Skeletal muscle satellite cell (primary cell): Measurements from ENCODE around the gene HEATR5A.

ENCODE experiments used
- H3K27me3 ChIP-seq: 2 replicates; pipeline ENCODE4 v1.7.0; 2013; ENCODE audit warnings: low read length; ENCODE audit not compliant: control insufficient read depth, insufficient read depth
- H3K36me3 ChIP-seq: 2 replicates; pipeline ENCODE4 v1.7.0; 2013; ENCODE audit warnings: mild to moderate bottlenecking, control low read depth, low read length; ENCODE audit not compliant: insufficient read depth
- H3K4me1 ChIP-seq: 2 replicates; pipeline ENCODE4 v1.7.0; 2013; ENCODE audit warnings: low read length; ENCODE audit not compliant: control insufficient read depth, insufficient read depth
- H3K4me2 ChIP-seq: 2 replicates; pipeline ENCODE4 v1.7.0; 2013; ENCODE audit warnings: mild to moderate bottlenecking, low read length
- H3K4me3 ChIP-seq: 2 replicates; pipeline ENCODE4 v1.7.0; 2013; ENCODE audit warnings: low read length
- H3K9ac ChIP-seq: 2 replicates; pipeline ENCODE4 v1.7.0; 2013; ENCODE audit warnings: mild to moderate bottlenecking, low read depth, low read length, moderate library complexity
- H3K9me3 ChIP-seq: replicated peaks from 2 replicates; pipeline ENCODE4 v1.7.0; 2013; ENCODE audit warnings: mild to moderate bottlenecking, control low read depth, low read length

The HEATR5A gene

GRCh38 chr14:31402764-31403439 is 17.4 kb downstream of the HEATR5A start:
- H3K4me1 ChIP-seq, result no peaks in the 10 kb centered on the region
- H3K9ac ChIP-seq, result no peak overlapping the region
- H3K4me3 ChIP-seq, result no peak overlapping the region
- no peaks in the 10 kb centered on the region for H3K9me3 ChIP-seq
- peaks cover 18% of the 10 kb centered on the region for H3K36me3 ChIP-seq
- no peak overlapping the region for H3K4me2 ChIP-seq
- no peaks in the 10 kb centered on the region for H3K27me3 ChIP-seq

- no peak overlapping the region for H3K4me3 ChIP-seq
- H3K9ac ChIP-seq, result no peak overlapping the region
- H3K4me2 ChIP-seq, result no peak overlapping the region
- no peaks in the 10 kb centered on the region for H3K27me3 ChIP-seq
- no peaks in the 10 kb centered on the region for H3K4me1 ChIP-seq
- no peaks in the 10 kb centered on the region for H3K9me3 ChIP-seq
- H3K36me3 ChIP-seq, result peaks cover 21% of the 10 kb centered on the region
Observed at GRCh38 chr14:31401369-31401932, 18.9 kb downstream of the HEATR5A start.

- Histone ChIP-seq H3K27me3 (no peaks in the 10 kb centered on the region), H3K4me3 (no peak overlapping the region), H3K36me3 (peaks cover 26% of the 10 kb centered on the region), H3K4me2 (no peak overlapping the region), H3K9ac (no peak overlapping the region), H3K9me3 (no peaks in the 10 kb centered on the region), H3K4me1 (no peaks in the 10 kb centered on the region)
Observed at GRCh38 chr14:31400031-31400638, 20.2 kb downstream of the HEATR5A start.

DNA sequence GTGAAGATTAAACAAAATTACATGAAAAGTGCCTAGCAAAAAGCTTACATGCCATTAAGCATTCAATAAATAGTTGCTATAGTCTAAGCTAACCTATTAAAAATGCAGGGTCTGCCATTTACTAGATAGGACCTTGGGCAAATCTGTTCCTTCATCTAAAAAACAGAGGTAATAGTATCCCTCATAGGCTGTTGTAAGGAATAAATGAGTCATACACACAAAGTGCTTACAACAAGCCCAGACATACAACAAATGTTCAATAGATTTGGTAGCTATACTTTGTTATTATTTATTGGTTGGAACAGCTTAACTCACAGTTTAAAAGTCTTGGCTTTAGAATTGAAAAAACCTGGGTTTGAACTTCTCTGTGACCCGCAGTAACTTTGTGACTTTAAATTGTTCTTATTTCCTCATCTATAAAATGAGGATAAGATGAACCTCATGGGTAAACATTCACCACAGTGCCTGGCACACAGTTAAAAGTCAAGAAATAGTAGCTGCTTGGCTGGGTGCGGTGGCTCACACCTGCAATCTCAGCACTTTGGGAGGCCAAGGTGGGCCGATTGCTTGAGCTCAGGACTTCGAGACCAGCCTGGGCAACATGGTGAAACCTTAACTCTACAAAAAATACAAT is 24.7 kb downstream of the HEATR5A start:
- Histone ChIP-seq H3K4me3 (no peak overlapping the region), H3K9ac (no peak overlapping the region), H3K9me3 (no peaks in the 10 kb centered on the region), H3K27me3 (no peaks in the 10 kb centered on the region), H3K36me3 (peaks cover 35% of the 10 kb centered on the region), H3K4me2 (no peak overlapping the region), H3K4me1 (no peaks in the 10 kb centered on the region)

- Histone ChIP-seq H3K27me3 (no peaks in the 10 kb centered on the region), H3K9me3 (no peaks in the 10 kb centered on the region), H3K4me1 (no peaks in the 10 kb centered on the region), H3K4me3 (no peak overlapping the region), H3K36me3 (peaks cover 35% of the 10 kb centered on the region), H3K9ac (no peak overlapping the region), H3K4me2 (no peak overlapping the region)
Observed at GRCh38 chr14:31395119-31395518, 25.2 kb downstream of the HEATR5A start.

GRCh38 chr14:31391977-31392503 is 28.3 kb downstream of the HEATR5A start:
- Histone ChIP-seq H3K27me3 (no peaks in the 10 kb centered on the region), H3K4me1 (no peaks in the 10 kb centered on the region), H3K9ac (no peak overlapping the region), H3K9me3 (no peaks in the 10 kb centered on the region), H3K36me3 (peaks cover 28% of the 10 kb centered on the region), H3K4me2 (no peak overlapping the region), H3K4me3 (no peak overlapping the region)

DNA sequence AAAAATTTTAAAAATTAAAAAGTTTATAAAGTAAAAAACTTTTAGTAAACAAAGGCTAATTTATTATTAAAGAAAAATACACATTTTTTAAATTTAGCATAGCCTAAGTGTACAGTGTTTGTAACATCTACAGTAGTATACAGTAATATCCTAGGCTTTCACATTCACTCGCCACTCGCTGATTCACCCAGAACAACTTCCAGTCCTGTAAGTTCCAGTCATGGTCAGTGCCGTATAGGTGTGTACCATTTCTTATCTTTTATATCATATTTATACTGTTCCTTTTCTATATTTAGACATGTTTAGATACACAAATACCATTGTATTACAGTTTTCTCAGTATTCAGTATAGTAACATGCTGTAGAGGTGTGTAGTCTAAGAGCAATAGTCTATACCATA is 28.9 kb downstream of the HEATR5A start:
- no peak overlapping the region for H3K4me2 ChIP-seq
- no peaks in the 10 kb centered on the region for H3K27me3 ChIP-seq
- no peak overlapping the region for H3K9ac ChIP-seq
- peaks cover 30% of the 10 kb centered on the region for H3K36me3 ChIP-seq
- no peaks in the 10 kb centered on the region for H3K4me1 ChIP-seq
- no peaks in the 10 kb centered on the region for H3K9me3 ChIP-seq
- no peak overlapping the region for H3K4me3 ChIP-seq

DNA sequence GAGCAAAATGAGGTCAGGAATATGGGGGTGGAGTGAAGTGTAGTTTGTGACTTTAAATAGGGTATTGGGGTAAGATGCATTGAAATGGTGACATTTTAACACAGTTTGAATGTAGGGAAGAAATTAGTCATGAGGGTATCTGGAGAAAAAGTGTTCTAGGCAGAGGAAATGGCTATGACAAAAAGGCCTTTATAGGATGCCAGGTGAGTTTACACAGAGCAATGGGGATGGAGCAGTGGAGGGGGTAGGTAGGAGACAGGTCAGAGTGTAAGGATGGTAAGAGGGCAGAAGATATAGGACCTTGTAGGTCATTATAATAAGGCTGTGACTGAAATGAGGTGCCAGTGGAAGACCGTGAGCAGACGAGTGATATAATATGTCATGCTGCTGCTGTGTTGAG is 30.4 kb downstream of the HEATR5A start:
- H3K9me3 ChIP-seq, result no peaks in the 10 kb centered on the region
- no peak overlapping the region for H3K9ac ChIP-seq
- H3K36me3 ChIP-seq, result peaks cover 36% of the 10 kb centered on the region
- H3K4me3 ChIP-seq, result no peak overlapping the region
- no peak overlapping the region for H3K4me2 ChIP-seq
- H3K4me1 ChIP-seq, result no peaks in the 10 kb centered on the region
- no peaks in the 10 kb centered on the region for H3K27me3 ChIP-seq

- no peak overlapping the region for H3K4me2 ChIP-seq
- H3K4me3 ChIP-seq, result no peak overlapping the region
- H3K9me3 ChIP-seq, result no peaks in the 10 kb centered on the region
- H3K36me3 ChIP-seq, result peaks cover 34% of the 10 kb centered on the region
- no peak overlapping the region for H3K9ac ChIP-seq
- H3K27me3 ChIP-seq, result no peaks in the 10 kb centered on the region
- H3K4me1 ChIP-seq, result no peaks in the 10 kb centered on the region
Observed at GRCh38 chr14:31388687-31389413, 31.5 kb downstream of the HEATR5A start.

DNA sequence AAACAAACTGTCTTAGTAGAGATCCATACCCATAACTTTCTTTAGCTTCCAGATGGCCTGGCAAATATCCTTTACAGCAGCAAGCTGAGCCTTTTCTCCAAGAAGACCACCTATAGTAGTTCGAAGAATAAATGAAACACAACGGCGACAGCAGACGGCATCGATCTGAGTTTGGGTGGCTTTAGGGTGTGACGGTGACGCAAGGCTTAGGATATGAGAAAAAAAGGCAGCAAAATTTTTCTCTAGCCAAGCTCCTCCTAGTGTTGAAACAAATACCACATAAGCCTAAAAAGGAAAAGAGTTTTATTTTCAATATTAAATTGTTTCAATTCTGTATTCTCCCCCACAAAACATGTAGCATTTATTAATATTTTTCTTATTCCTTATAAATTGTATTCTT is 33.3 kb downstream of the HEATR5A start:
- peaks cover 39% of the 10 kb centered on the region for H3K36me3 ChIP-seq

DNA sequence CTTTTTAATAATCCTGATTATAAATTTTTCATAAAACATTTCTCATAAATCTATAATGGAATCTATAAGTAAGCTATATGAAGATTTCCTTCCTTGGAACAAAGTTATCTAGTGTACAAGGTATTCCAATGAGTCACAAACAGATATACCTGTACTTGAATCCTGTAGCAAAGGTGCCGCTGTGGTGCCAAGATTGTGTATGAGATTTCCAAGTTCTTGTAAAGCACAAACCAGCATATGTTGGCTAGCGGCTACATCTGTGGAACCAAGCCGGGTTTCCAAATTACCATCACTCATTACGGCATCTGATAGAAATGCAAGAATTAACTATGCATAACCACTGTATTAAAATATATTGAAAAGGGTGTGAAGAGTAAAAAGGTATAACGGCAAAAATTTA is 34.1 kb downstream of the HEATR5A start:
- peaks cover 45% of the 10 kb centered on the region for H3K36me3 ChIP-seq
- no peaks in the 10 kb centered on the region for H3K27me3 ChIP-seq
- H3K4me3 ChIP-seq, result no peak overlapping the region
- H3K4me1 ChIP-seq, result no peaks in the 10 kb centered on the region
- H3K9ac ChIP-seq, result no peak overlapping the region
- H3K4me2 ChIP-seq, result no peak overlapping the region
- no peaks in the 10 kb centered on the region for H3K9me3 ChIP-seq

More for the DNA sequence above, 33.3 kb downstream of the HEATR5A start:
- Histone ChIP-seq H3K9me3 (no peaks in the 10 kb centered on the region), H3K4me3 (no peak overlapping the region), H3K9ac (no peak overlapping the region), H3K27me3 (no peaks in the 10 kb centered on the region), H3K4me2 (no peak overlapping the region), H3K4me1 (no peaks in the 10 kb centered on the region)
